ENCODE results near the gene LENG1. TPM values are rescaled to one million over a fixed set of nuclear protein-coding genes. Genes with fewer than 3 reads are reported as not detected.

Gene LENG1
- total and polyA plus RNA-seq, 9 of the 15 experiments (the other 6 are each of a cell fraction or from before 2014, with no cell fraction given) = 0.30 to 10.5 (median 4.7) TPM

DNA sequence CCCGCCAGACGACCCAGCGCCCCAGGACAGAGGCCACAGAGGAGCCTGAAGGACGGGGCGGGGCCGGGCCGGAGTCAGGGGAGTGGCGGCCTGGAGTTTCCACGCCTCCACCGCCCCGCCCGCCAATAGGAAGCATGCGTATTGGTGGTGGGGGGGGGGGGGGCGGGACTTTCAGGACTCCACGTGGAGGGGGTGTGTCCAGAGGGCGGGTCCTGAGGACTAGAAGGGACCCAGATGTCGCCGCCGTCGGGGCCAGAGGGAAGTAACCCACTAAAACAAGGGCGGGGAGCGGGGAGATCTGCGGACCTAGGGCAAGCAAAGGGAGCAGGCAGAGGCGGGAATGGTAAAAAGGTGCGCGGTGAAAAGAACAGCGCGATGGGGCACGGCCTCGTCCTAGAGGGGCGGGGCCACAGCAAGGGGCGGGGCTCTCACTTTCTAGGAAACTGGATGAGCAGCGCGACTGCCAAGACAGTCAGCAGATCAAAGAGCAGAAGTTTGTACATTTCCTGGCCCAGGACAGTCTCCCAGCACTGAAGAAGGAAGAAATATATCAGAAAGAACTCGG, 2.8 kb upstream of the LENG1 start:
- 0% methylated on average over 20 of the region's 35 CpGs for WGBS (ENCODE audit: insufficient coverage, low coverage, missing lambda C conversion rate)
- H3K4me1 ChIP-seq (replicated peaks in 1 of 2; ENCODE audit: control insufficient read depth in 2 of 2, insufficient read depth in 2 of 2, low read length in 2 of 2) = peaks cover 21 to 49% of the 10 kb centered on the region in 2 experiments
- DNase-seq (ENCODE audit: extremely low read depth in 1 of 4, low spot score in 3 of 4) (peak; percentile 87 to 94 (median 90)), ATAC-seq (peak; percentile 63), FAIRE-seq (peak; percentile 69)
- ChIA-PET POLR2A (no interaction called here), CTCF (ENCODE audit: low intra/inter-chr PET ratio) (no interaction called here)
- no peaks in the 10 kb centered on the region for H3K27me3 ChIP-seq (ENCODE audit: control insufficient read depth in 2 of 2, insufficient read depth in 2 of 2, low read length in 2 of 2)
- no peaks in the 10 kb centered on the region for H3K9me3 ChIP-seq (replicated peaks; ENCODE audit: control insufficient read depth, insufficient read depth, low read depth, low read length)
- no peaks in the 10 kb centered on the region for H3K9me1 ChIP-seq (ENCODE audit: control insufficient read depth, insufficient read depth, low read length)
- no TSS peak for BruUV-seq (replicated peaks)
- peaks cover 18% of the 10 kb centered on the region; the same call in 2 of the 3 replicates for H3K79me2 ChIP-seq (ENCODE audit: control insufficient read depth, insufficient read depth, low read length)
- intact Hi-C loops (cut with micrococcal nuclease) (no loop called here), in situ Hi-C loops (cut with MboI) (loop anchor here (5.0 kb wide), 1 partner anchor 65 kb away; no protein-coding TSS in a partner anchor)
- 0 out of 3 replicates have a peak overlapping the region, but pooled peaks have one; percentile 42 for H3K27ac ChIP-seq (ENCODE audit: extremely low read depth, low read depth, low read length)
- peak overlapping the region in 1 of 2 experiments; percentile 84; a peak in 2 of 4 replicates for H3K9ac ChIP-seq (ENCODE audit: insufficient read depth in 1 of 2, low read depth in 2 of 2, low read length in 2 of 2)
- peaks cover 11% of the 10 kb centered on the region; the same call in 1 of the 3 replicates for H3K36me3 ChIP-seq (ENCODE audit: control insufficient read depth, insufficient read depth, low read length)
- peak overlapping the region; percentile 43 for H3K4me3 ChIP-seq
- H4K20me1 ChIP-seq (replicated peaks; ENCODE audit: control insufficient read depth, insufficient read depth, low read length) = 0 out of 2 replicates have a peak, but pooled peaks cover 10% of the 10 kb centered on the region
- peak overlapping the region; percentile 74 for H3K4me2 ChIP-seq (ENCODE audit: insufficient read depth, low read length)
- H2AFZ ChIP-seq (ENCODE audit: low read depth, low read length) = peak overlapping the region; percentile 68
- TF ChIP-seq KDM5B (IDR thresholded peaks at IDR 0.05; ENCODE audit: insufficient replicate concordance, low read depth, low read length) (peak; percentile 55), SP1 (CRISPR knock-in tag; IDR thresholded peaks at IDR 0.05) (peak; percentile 60; the same call in 1 of the 2 replicates), E2F6 (IDR thresholded peaks at IDR 0.05; ENCODE audit: borderline replicate concordance in 1 of 2, extremely low read depth in 1 of 2, insufficient read depth in 1 of 2, insufficient read length in 1 of 2, low read depth in 1 of 2, low read length in 1 of 2, poor library complexity in 1 of 2, severe bottlenecking in 1 of 2) (peak; percentile 17 to 48), ZBTB1 (CRISPR knock-in tag; IDR thresholded peaks at IDR 0.05; ENCODE audit: borderline replicate concordance, low read depth) (no peak), HEY1 (CRISPR knock-in tag; IDR thresholded peaks at IDR 0.05; ENCODE audit: borderline replicate concordance) (no peak), RBM22 (IDR thresholded peaks at IDR 0.05; ENCODE audit: low read depth, low read length, poor library complexity, severe bottlenecking) (no peak), ARID4B (CRISPR knock-in tag; IDR thresholded peaks at IDR 0.05) (peak; percentile 74), ZNF740 (CRISPR knock-in tag; IDR thresholded peaks at IDR 0.05) (peak; percentile 58; the same call in 1 of the 2 replicates), ZNF740 (tag; IDR thresholded peaks at IDR 0.05) (peak in 1 of 2 experiments; percentile 81; a peak in 2 of 4 replicates)
- TF ChIP-seq, protein P1, sequence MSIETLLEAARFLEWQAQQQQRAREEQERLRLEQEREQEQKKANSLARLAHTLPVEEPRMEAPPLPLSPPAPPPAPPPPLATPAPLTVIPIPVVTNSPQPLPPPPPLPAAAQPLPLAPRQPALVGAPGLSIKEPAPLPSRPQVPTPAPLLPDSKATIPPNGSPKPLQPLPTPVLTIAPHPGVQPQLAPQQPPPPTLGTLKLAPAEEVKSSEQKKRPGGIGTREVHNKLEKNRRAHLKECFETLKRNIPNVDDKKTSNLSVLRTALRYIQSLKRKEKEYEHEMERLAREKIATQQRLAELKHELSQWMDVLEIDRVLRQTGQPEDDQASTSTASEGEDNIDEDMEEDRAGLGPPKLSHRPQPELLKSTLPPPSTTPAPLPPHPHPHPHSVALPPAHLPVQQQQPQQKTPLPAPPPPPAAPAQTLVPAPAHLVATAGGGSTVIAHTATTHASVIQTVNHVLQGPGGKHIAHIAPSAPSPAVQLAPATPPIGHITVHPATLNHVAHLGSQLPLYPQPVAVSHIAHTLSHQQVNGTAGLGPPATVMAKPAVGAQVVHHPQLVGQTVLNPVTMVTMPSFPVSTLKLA (conservative IDR thresholded peaks at IDR 0.05) = peak; percentile 99

All from K562 (cell line).